HepG2 (cell line): ENCODE data around the gene ETF1. TPM values are rescaled to one million over a fixed set of nuclear protein-coding genes. Genes with fewer than 3 reads are reported as not detected.

Experiments
- ATAC-seq: fragments of 200-7000 bp; cut with Tn5 transposase; 3 replicates; pipeline ENCODE4 v1.9.1; 2020; ENCODE audit warnings: mild to moderate bottlenecking, moderate library complexity
- BruUV-seq: library from RNA; stranded (reverse); fragments of 400-500 nt; replicated peaks from 2 replicates; lab custom pipeline; 2021; lab: Mats Ljungman, UMichigan
- CTCF ChIA-PET: fragments of 300-600 bp; formaldehyde crosslinking; extraction: SDS; loops from one replicate; lab custom pipeline; 2021; ENCODE audit warnings: low total read pairs, inconsistent platforms, low intra/inter-chr PET ratio; lab: Yijun Ruan, JAX
- POLR2A ChIA-PET: fragments of 350-600 bp; sonication (Branson Sonifier 250); formaldehyde crosslinking; loops from one replicate; lab custom pipeline; 2020; ENCODE audit warnings: antibody characterized with exemption, inconsistent platforms; lab: Yijun Ruan, JAX
- DNase-seq: peaks from one replicate; pipeline ENCODE4 v3.0.0-alpha.2; 2015; ENCODE audit warnings: low spot score
- FAIRE-seq: peaks from 3 replicates; lab custom pipeline; 2011; peaks lifted over from hg19 to GRCh38; lab: Jason Lieb, UNC
- H2AFZ ChIP-seq: one replicate; pipeline ENCODE4 v1.6.1; 2011; ENCODE audit warnings: low read length, inconsistent platforms
- H3K27ac ChIP-seq: fragments of 300-600 bp; 3 replicates; pipeline ENCODE4 v1.8.0; 2011; ENCODE audit warnings: mixed run types, mild to moderate bottlenecking, mixed read lengths, low read length, inconsistent platforms; ENCODE audit not compliant: insufficient read depth; ENCODE audit errors: extremely low read length
- H3K27me3 ChIP-seq, 2 experiments: fragments of 200-600 bp in 1 of 2; 2 replicates in 1 of 2; 3 replicates in 1 of 2; pipeline versions ENCODE4 v1.6.0 to v1.8.0; 2011; ENCODE audit warnings: low read length in 2 of 2, mild to moderate bottlenecking in 2 of 2, moderate library complexity in 2 of 2, inconsistent platforms in 1 of 2; ENCODE audit not compliant: insufficient read depth in 2 of 2, control insufficient read depth in 1 of 2
- H3K36me3 ChIP-seq, 2 experiments: fragments of 200-600 bp in 1 of 2; replicated peaks in 1 of 2; 2 replicates in 1 of 2; 3 replicates in 1 of 2; pipeline versions ENCODE4 v1.5.1 to v1.8.0; 2011; ENCODE audit warnings: low read length in 2 of 2, inconsistent platforms in 1 of 2; ENCODE audit not compliant: insufficient read depth in 2 of 2, control insufficient read depth in 1 of 2
- H3K4me1 ChIP-seq: 2 replicates; pipeline ENCODE4 v1.5.1; 2012; ENCODE audit warnings: low read length, inconsistent platforms; ENCODE audit not compliant: insufficient read depth
- H3K4me2 ChIP-seq: 2 replicates; pipeline ENCODE4 v1.6.0; 2011; ENCODE audit warnings: low read depth, low read length, inconsistent platforms
- H3K4me3 ChIP-seq, 3 experiments: fragments of 200-600 bp in 1 of 3; sonication (generic), shearing (Covaris generic) in 1 of 3; replicated peaks in 1 of 3; 2 replicates each; pipeline ENCODE4 v1.5.1; 2011 to 2016; ENCODE audit warnings: low read length in 3 of 3, inconsistent platforms in 2 of 3, low read depth in 2 of 3, mild to moderate bottlenecking in 2 of 3, control low read depth in 1 of 3, mixed read lengths in 1 of 3; ENCODE audit not compliant: insufficient read depth in 1 of 3
- H3K79me2 ChIP-seq: one replicate; pipeline ENCODE4 v1.6.1; 2011; ENCODE audit warnings: low read length, inconsistent platforms; ENCODE audit not compliant: insufficient read depth
- H3K9ac ChIP-seq: 2 replicates; pipeline ENCODE4 v1.6.0; 2011; ENCODE audit warnings: mild to moderate bottlenecking, low read depth, low read length, inconsistent platforms; ENCODE audit not compliant: insufficient read depth
- H3K9me3 ChIP-seq: 2 replicates; pipeline ENCODE4 v1.5.1; 2012; ENCODE audit warnings: mild to moderate bottlenecking, low read length
- H4K20me1 ChIP-seq: 2 replicates; pipeline ENCODE4 v1.6.0; 2011; ENCODE audit warnings: inconsistent platforms, mild to moderate bottlenecking, low read length, moderate library complexity; ENCODE audit not compliant: insufficient read depth
- BHLHE40 ChIP-seq: IDR thresholded peaks from 2 replicates; pipeline ENCODE4 v1.6.1; 2011; ENCODE audit warnings: low read length, improper control_type of control experiment
- ISL2 ChIP-seq: sonication (generic); formaldehyde crosslinking; IDR thresholded peaks from 2 replicates; pipeline ENCODE4 v1.5.0; 2020; ENCODE audit warnings: missing genetic modification reagents
- JDP2 ChIP-seq: sonication (generic); formaldehyde crosslinking; IDR thresholded peaks from 2 replicates; pipeline ENCODE4 v1.8.1; 2022; ENCODE audit warnings: missing genetic modification reagents, borderline replicate concordance
- KLF15 ChIP-seq: sonication (generic); formaldehyde crosslinking; IDR thresholded peaks from 2 replicates; pipeline ENCODE4 v1.8.1; 2023; ENCODE audit warnings: borderline replicate concordance, mild to moderate bottlenecking, inconsistent platforms, missing genetic modification reagents, mixed read lengths
- NCOA2 ChIP-seq: sonication (generic); formaldehyde crosslinking; IDR thresholded peaks from 2 replicates; pipeline ENCODE4 v1.8.0; 2022; ENCODE audit warnings: inconsistent platforms
- PAX8 ChIP-seq: sonication (generic); formaldehyde crosslinking; IDR thresholded peaks from 2 replicates; pipeline ENCODE4 v1.8.0; 2022; ENCODE audit warnings: mild to moderate bottlenecking, missing genetic modification reagents, borderline replicate concordance
- SALL1 ChIP-seq: sonication (generic); formaldehyde crosslinking; IDR thresholded peaks from 2 replicates; pipeline ENCODE4 v1.8.0; 2022; ENCODE audit warnings: mild to moderate bottlenecking, missing genetic modification reagents
- SYNCRIP ChIP-seq: fragments of 200-400 bp; formaldehyde crosslinking; IDR thresholded peaks from 2 replicates; pipeline ENCODE4 v1.6.1; 2018; ENCODE audit warnings: mild to moderate bottlenecking, low read depth, low read length; ENCODE audit not compliant: insufficient read depth
- TBL1XR1 ChIP-seq: fragments of 150-350 bp; IDR thresholded peaks from 2 replicates; pipeline ENCODE4 v1.6.1; 2014; ENCODE audit warnings: borderline replicate concordance, low read length; ENCODE audit not compliant: partially characterized antibody
- YEATS2 ChIP-seq: sonication (generic); formaldehyde crosslinking; IDR thresholded peaks from 2 replicates; pipeline ENCODE4 v1.4.0; 2020; ENCODE audit warnings: missing genetic modification reagents, borderline replicate concordance
- ZNF260 ChIP-seq: sonication (generic); formaldehyde crosslinking; IDR thresholded peaks from 2 replicates; pipeline ENCODE4 v1.4.0; 2020; ENCODE audit warnings: missing genetic modification reagents, low read depth, mild to moderate bottlenecking, borderline replicate concordance
- ZNF337 ChIP-seq: sonication (generic); formaldehyde crosslinking; IDR thresholded peaks from 2 replicates; pipeline ENCODE4 v1.5.1; 2020; ENCODE audit warnings: missing genetic modification reagents, low read depth, mild to moderate bottlenecking, borderline replicate concordance
- ZNF580 ChIP-seq: IDR thresholded peaks from 2 replicates; pipeline ENCODE4 v1.6.1; 2016; ENCODE audit warnings: low read depth, borderline replicate concordance
- ZNF670 ChIP-seq: sonication (generic); formaldehyde crosslinking; IDR thresholded peaks from 2 replicates; pipeline ENCODE4 v1.8.0; 2022; ENCODE audit warnings: mild to moderate bottlenecking, missing genetic modification reagents, borderline replicate concordance
- ZNF878 ChIP-seq: sonication (generic); formaldehyde crosslinking; IDR thresholded peaks from 2 replicates; pipeline ENCODE4 v1.8.1; 2023; ENCODE audit warnings: mild to moderate bottlenecking, missing genetic modification reagents, moderate library complexity
- WGBS: methylation state at CpG from one replicate; pipeline ENCODE4 v1.1.6; 2017; ENCODE audit warnings: low lambda C conversion rate; 5-methylcytosine and 5-hydroxymethylcytosine counted together
- in situ Hi-C: cut with HindIII; loops from 2 replicates; pipeline ENCODE4 v1.10.0; 2017; ENCODE audit warnings: low pct_unique_long_range_greater_than_20kb; ENCODE audit not compliant: extremely low pct_ligation_motif_present
- intact Hi-C: fragments of 100-400 bp; cut with micrococcal nuclease; formaldehyde crosslinking; loops from one replicate; pipeline ENCODE4 v1.10.0; 2022; ENCODE audit not compliant: unreplicated experiment
- polyA plus RNA-seq, 8 experiments: library from polyadenylated mRNA; depleted of rRNA in 3 of 8; stranded (reverse) in 7 of 8; unstranded in 1 of 8; fragments of >200 nt; fragmentation: Illumina TruSeq in 4 of 8; extraction: Trizol in 4 of 8; gene quantifications; 2 replicates each; pipeline versions ENCODE4 v1.2.1 to v1.2.3, GENCODE V29; 2011 to 2016; ENCODE audit warnings: low read depth in 4 of 8, missing spikeins in 1 of 8, mixed read lengths in 1 of 8; ENCODE audit not compliant: insufficient read depth in 1 of 8
- total RNA-seq, 5 experiments: library from RNA; depleted of rRNA; stranded (reverse); fragments of >200 nt; fragmentation: Illumina TruSeq; extraction: Trizol; gene quantifications; 2 replicates each; pipeline ENCODE4 v1.2.3, GENCODE V29; 2016; ENCODE audit warnings: low read depth in 1 of 5
- TF ChIP-seq, protein P1 (sequence below): sonication (generic); formaldehyde crosslinking; IDR thresholded peaks from 2 replicates; pipeline ENCODE4 v1.4.0; 2020; ENCODE audit warnings: mild to moderate bottlenecking, missing genetic modification reagents
- TF ChIP-seq, protein P2 (sequence below): sonication (generic); formaldehyde crosslinking; IDR thresholded peaks from 2 replicates; pipeline ENCODE4 v1.8.1; 2022; ENCODE audit warnings: low read depth, mild to moderate bottlenecking, missing genetic modification reagents

The ETF1 gene
- total and polyA plus RNA-seq, 2 of the 13 experiments (the other 11 are each of a cell fraction or from before 2014, with no cell fraction given): 52.1 to 184 TPM

- ATAC-seq (no peak), DNase-seq (no peak), FAIRE-seq (no peak)
- H3K27me3 ChIP-seq: no peaks in the 10 kb centered on the region; a peak in 1 of 5 replicates
- peak overlapping the region; percentile 98 for H3K9ac ChIP-seq
- peak overlapping the region; percentile 98 for H3K27ac ChIP-seq
- peaks cover 23% of the 10 kb centered on the region for H4K20me1 ChIP-seq
- ChIA-PET POLR2A (interaction anchor here (1.4 to 4.1 kb wide), 13 partner anchors 9 to 193 kb away, joined by 3 to 33 read pairs (median 10); partner anchors contain the start of genes EGR1 and HSPA9), CTCF (no interaction called here)
- peaks cover 85% of the 10 kb centered on the region for H3K79me2 ChIP-seq
- peak overlapping the region; percentile 91 to 95 (median 92) for H3K4me3 ChIP-seq
- peaks cover 63% of the 10 kb centered on the region for H3K4me1 ChIP-seq
- no peaks in the 10 kb centered on the region; a peak in 1 of 5 replicates for H3K36me3 ChIP-seq
- intact Hi-C loops: loop anchor here (5.0 to 10.0 kb wide), 2 partner anchors 37 to 210 kb away; partner anchors contain the start of genes CDC25C and FAM53C
- peak overlapping the region; percentile 96 for H3K4me2 ChIP-seq
- no TSS peak for BruUV-seq
- H2AFZ ChIP-seq: no peak overlapping the region
- no peaks in the 10 kb centered on the region for H3K9me3 ChIP-seq
- in situ Hi-C loops: loop anchor here (5.0 kb wide), 1 partner anchor 82 kb away; no protein-coding TSS in a partner anchor
- WGBS: 16% methylated on average over 16 of the region's 16 CpGs
- TF ChIP-seq ZNF580 (CRISPR knock-in tag): 0 out of 2 replicates have a peak, but pooled peaks have one; percentile 19
- TF ChIP-seq SYNCRIP: no peak
- no peak for TF ChIP-seq PAX8 (CRISPR knock-in tag)
- no peak for TF ChIP-seq ZNF260
- no peak for TF ChIP-seq ISL2 (CRISPR knock-in tag)
- TF ChIP-seq BHLHE40: no peak
- TF ChIP-seq JDP2 (CRISPR knock-in tag): no peak
- TF ChIP-seq SALL1: no peak
- no peak for TF ChIP-seq KLF15 (CRISPR knock-in tag)
- no peak for TF ChIP-seq YEATS2
- TF ChIP-seq TBL1XR1: no peak
- no peak for TF ChIP-seq ZNF878
- no peak for TF ChIP-seq ZNF670 (CRISPR knock-in tag)
- TF ChIP-seq, protein P1, sequence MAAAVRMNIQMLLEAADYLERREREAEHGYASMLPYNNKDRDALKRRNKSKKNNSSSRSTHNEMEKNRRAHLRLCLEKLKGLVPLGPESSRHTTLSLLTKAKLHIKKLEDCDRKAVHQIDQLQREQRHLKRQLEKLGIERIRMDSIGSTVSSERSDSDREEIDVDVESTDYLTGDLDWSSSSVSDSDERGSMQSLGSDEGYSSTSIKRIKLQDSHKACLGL (CRISPR knock-in tag): no peak
- TF ChIP-seq ZNF337 (CRISPR knock-in tag): no peak
- TF ChIP-seq, protein P2, sequence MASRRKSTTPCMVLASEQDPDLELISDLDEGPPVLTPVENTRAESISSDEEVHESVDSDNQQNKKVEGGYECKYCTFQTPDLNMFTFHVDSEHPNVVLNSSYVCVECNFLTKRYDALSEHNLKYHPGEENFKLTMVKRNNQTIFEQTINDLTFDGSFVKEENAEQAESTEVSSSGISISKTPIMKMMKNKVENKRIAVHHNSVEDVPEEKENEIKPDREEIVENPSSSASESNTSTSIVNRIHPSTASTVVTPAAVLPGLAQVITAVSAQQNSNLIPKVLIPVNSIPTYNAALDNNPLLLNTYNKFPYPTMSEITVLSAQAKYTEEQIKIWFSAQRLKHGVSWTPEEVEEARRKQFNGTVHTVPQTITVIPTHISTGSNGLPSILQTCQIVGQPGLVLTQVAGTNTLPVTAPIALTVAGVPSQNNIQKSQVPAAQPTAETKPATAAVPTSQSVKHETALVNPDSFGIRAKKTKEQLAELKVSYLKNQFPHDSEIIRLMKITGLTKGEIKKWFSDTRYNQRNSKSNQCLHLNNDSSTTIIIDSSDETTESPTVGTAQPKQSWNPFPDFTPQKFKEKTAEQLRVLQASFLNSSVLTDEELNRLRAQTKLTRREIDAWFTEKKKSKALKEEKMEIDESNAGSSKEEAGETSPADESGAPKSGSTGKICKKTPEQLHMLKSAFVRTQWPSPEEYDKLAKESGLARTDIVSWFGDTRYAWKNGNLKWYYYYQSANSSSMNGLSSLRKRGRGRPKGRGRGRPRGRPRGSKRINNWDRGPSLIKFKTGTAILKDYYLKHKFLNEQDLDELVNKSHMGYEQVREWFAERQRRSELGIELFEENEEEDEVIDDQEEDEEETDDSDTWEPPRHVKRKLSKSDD (CRISPR knock-in tag): no peak
- no peak for TF ChIP-seq NCOA2 (CRISPR knock-in tag)
Measured at GRCh38 chr5:138544181-138545134, 1.4 kb upstream of the ETF1 start.
